Esophagus squamous epithelium (tissue), 5 donors: ENCODE results near the gene PTK7. TPM values are rescaled to one million over a fixed set of nuclear protein-coding genes. Genes with fewer than 3 reads are reported as not detected.

Experiments used
- DNase-seq: peaks from one replicate; lab custom pipeline; 2025; lab: John Stamatoyannopoulos, UW
- H3K27ac ChIP-seq, 4 donors: fragments of 200-600 bp; sonication (generic); one replicate each; pipeline ENCODE4 v1.5.1; 2016 to 2019; ENCODE audit warnings: mild to moderate bottlenecking in 1 of 4
- H3K27me3 ChIP-seq, 4 donors: fragments of 200-600 bp; sonication (generic); 1 replicate in 3 of 4; 2 replicates in 1 of 4; pipeline versions ENCODE4 v1.5.1 to v1.6.0; 2017 to 2021; ENCODE audit warnings: antibody characterized with exemption in 1 of 4
- H3K36me3 ChIP-seq, 3 donors: fragments of 200-600 bp; sonication (generic); one replicate each; pipeline ENCODE4 v1.5.1; 2016 to 2019
- H3K4me1 ChIP-seq, 3 donors: fragments of 200-600 bp; sonication (generic); one replicate each; pipeline ENCODE4 v1.5.1; 2017 to 2019
- H3K4me3 ChIP-seq, 4 donors: fragments of 200-600 bp; sonication (generic); 1 replicate in 3 of 4; 2 replicates in 1 of 4; pipeline ENCODE4 v1.5.1; 2016 to 2019; ENCODE audit warnings: mild to moderate bottlenecking in 2 of 4, moderate library complexity in 1 of 4
- H3K9me3 ChIP-seq, 3 donors: fragments of 200-600 bp; sonication (generic); one replicate each; pipeline ENCODE4 v1.5.1; 2016 to 2019
- POLR2A ChIP-seq, 4 donors: fragments of 450-650 bp; IDR thresholded peaks; one replicate each; pipeline ENCODE4 v1.6.1; 2017; ENCODE audit warnings: antibody characterized with exemption in 4 of 4, mild to moderate bottlenecking in 4 of 4, moderate library complexity in 3 of 4
- WGBS, 2 donors: methylation state at CpG; one replicate each; pipeline ENCODE4 v1.1.5; 2018; 5-methylcytosine and 5-hydroxymethylcytosine counted together
- intact Hi-C: fragments of 100-400 bp; cut with DNase I; formaldehyde crosslinking; loops from one replicate; pipeline ENCODE4 v1.15.0; 2022
- total RNA-seq, 4 donors: library from RNA; depleted of rRNA; stranded (reverse); fragments of >200 nt; gene quantifications; one replicate each; pipeline ENCODE4 v1.1.0, GENCODE V29; 2016
- TF ChIP-seq, protein P1 (sequence below), 6 experiments: fragments of 450-650 bp in 4 of 6; fragments of 200-600 bp in 2 of 6; sonication (generic) in 2 of 6; IDR thresholded peaks; one replicate each; pipeline ENCODE4 v1.5.1; 2016 to 2019; ENCODE audit warnings: antibody characterized with exemption in 6 of 6, mild to moderate bottlenecking in 4 of 6, moderate library complexity in 4 of 6
- donor health status: DM: yes; HTN: yes; CAD: no.

PTK7 gene
- total RNA-seq, 4 donors from 2014 or later, result 30.6 to 44.1 (median 36.7) TPM

DNA sequence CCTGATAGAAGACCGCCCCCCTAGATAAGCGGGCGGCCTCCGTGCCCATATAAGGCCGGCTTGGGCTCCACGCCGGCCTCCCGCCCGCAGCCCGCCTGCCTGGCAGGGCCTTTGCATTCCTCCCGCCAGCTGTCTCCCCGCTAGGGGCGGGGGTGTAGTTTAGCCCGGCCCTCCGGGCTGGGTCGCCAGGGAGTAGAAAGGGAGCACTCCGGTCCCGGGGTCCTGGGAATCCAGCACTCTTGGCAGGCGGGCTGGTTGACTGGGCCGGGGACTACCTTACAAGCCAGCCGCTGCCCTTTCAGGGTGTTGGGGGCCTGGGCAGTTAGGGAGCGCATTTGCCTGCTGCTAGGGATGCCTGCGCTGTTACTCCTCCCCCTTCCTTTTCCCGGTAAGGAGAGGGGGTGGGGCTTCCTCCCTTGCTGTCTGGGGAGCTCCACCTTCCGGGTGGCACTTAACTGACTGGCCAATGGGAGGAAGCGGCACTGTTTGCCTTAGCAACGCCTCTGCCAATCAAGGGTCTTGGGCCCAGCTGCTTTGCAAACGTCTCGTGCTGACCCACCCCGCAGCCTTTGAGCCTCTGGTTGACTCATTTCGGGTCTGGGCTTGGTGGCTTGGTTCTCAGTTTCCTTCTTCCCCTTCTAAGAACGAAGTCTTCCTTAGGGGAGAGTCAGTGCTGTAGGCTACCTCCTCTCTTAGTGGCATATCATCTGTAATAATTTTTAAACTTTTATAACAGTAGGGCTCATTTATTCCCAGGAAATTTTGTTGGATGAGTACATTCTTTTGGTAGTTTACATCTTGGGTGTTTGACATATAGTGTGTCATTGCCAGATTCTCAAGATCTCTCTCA is 98.4 kb downstream of the PTK7 start:
- Histone ChIP-seq H3K9me3 (no peaks in the 10 kb centered on the region), H3K4me3 (peak overlapping the region; percentile 29 to 98 (median 87)), H3K4me1 (peaks cover 28 to 54% (median 29%) of the 10 kb centered on the region in 3 donors), H3K36me3 (peaks cover 7 to 46% (median 25%) of the 10 kb centered on the region in 3 donors), H3K27me3 (no peaks in the 10 kb centered on the region), H3K27ac (peak overlapping the region; percentile 93 to 99 (median 99))
- DNase-seq, result peak; percentile 96
- peak in 3 of 4 donors; percentile 33 to 84 (median 72) for TF ChIP-seq POLR2A (IDR thresholded peaks at IDR 0.05)
- TF ChIP-seq, protein P1, sequence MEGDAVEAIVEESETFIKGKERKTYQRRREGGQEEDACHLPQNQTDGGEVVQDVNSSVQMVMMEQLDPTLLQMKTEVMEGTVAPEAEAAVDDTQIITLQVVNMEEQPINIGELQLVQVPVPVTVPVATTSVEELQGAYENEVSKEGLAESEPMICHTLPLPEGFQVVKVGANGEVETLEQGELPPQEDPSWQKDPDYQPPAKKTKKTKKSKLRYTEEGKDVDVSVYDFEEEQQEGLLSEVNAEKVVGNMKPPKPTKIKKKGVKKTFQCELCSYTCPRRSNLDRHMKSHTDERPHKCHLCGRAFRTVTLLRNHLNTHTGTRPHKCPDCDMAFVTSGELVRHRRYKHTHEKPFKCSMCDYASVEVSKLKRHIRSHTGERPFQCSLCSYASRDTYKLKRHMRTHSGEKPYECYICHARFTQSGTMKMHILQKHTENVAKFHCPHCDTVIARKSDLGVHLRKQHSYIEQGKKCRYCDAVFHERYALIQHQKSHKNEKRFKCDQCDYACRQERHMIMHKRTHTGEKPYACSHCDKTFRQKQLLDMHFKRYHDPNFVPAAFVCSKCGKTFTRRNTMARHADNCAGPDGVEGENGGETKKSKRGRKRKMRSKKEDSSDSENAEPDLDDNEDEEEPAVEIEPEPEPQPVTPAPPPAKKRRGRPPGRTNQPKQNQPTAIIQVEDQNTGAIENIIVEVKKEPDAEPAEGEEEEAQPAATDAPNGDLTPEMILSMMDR (IDR thresholded peaks at IDR 0.05), result peak in 5 of 6 experiments; percentile 26 to 54 (median 34)
- WGBS, 2 donors, result 0% methylated on average over 8 to 10 of the region's 32 CpGs
- intact Hi-C loops, result no loop called here

DNA sequence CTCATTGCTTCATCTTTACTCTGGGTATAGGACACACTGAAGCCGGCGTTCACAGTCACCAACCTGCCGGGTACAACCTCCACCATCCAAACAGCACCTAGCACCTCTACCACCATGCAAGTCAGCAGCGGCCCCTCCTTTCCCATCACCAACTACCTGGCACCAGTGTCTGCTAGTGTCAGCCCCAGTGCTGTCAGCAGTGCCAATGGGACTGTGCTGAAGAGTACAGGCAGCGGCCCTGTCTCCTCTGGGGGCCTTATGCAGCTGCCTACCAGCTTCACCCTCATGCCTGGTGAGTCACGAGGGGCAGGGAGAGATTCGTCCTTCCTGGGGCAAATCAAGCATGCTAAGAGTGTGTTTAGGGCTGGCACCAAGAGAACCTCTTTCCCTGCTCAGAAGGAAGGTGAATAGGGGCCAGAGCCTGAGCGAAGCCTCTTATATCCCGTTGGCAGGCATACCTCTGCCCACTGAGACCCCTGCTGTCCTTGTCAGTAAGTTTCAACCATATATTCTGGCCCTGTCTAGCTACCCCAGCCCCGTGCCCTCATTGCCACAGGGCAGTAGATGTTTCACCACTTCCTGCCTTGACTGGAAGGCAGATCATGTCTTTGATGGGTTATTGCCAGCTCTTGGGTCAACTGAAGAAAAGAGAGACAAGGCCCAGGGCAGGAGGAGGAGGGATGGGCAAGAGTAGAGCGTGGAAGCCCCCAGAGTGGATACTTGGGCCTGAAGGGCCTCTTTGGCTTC is 99.7 kb downstream of the PTK7 start:
- DNase-seq, result no peak
- Histone ChIP-seq H3K4me1 (peaks cover 25 to 44% (median 28%) of the 10 kb centered on the region in 3 donors), H3K27me3 (no peaks in the 10 kb centered on the region), H3K36me3 (peaks cover 8 to 60% (median 27%) of the 10 kb centered on the region in 3 donors), H3K27ac (peak overlapping the region; percentile 93 to 99 (median 99)), H3K4me3 (no peak overlapping the region), H3K9me3 (no peaks in the 10 kb centered on the region)
- intact Hi-C loops, result no loop called here
- TF ChIP-seq, protein P1 (IDR thresholded peaks at IDR 0.05), result no peak
- TF ChIP-seq POLR2A (IDR thresholded peaks at IDR 0.05), result no peak
- whole genome bisulfite sequencing, 2 donors, result 67 to 83% methylated on average over 9 of the region's 11 CpGs

DNA sequence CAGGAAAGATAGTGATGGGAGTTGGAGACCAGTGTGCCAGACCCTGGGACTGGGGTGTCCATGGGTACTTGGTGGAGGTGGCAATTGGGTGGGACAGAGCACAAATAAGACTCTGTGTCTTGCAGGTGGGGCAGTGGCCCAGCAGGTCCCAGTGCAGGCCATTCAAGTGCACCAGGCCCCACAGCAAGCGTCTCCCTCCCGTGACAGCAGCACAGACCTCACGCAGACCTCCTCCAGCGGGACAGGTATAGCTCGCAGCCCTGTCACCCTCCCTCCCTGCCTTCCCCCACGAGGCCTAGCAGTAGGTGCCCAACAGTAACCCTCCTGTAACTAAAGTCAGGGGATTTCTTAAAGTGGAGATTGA is 100.3 kb downstream of the PTK7 start:
- Histone ChIP-seq H3K4me3 (no peak overlapping the region), H3K36me3 (peaks cover 8 to 61% (median 27%) of the 10 kb centered on the region in 3 donors), H3K27me3 (no peaks in the 10 kb centered on the region), H3K9me3 (no peaks in the 10 kb centered on the region), H3K27ac (peak overlapping the region in 3 of 4 donors; percentile 24 to 99 (median 93)), H3K4me1 (peaks cover 28 to 49% (median 29%) of the 10 kb centered on the region in 3 donors)
- WGBS, 2 donors, result 70% methylated on average over 2 of the region's 6 CpGs; no CpG with 5 or more reads in 1 of the 2 donors
- TF ChIP-seq, protein P1 (IDR thresholded peaks at IDR 0.05), result no peak
- no peak for TF ChIP-seq POLR2A (IDR thresholded peaks at IDR 0.05)
- intact Hi-C loops, result no loop called here
- DNase-seq, result no peak

DNA sequence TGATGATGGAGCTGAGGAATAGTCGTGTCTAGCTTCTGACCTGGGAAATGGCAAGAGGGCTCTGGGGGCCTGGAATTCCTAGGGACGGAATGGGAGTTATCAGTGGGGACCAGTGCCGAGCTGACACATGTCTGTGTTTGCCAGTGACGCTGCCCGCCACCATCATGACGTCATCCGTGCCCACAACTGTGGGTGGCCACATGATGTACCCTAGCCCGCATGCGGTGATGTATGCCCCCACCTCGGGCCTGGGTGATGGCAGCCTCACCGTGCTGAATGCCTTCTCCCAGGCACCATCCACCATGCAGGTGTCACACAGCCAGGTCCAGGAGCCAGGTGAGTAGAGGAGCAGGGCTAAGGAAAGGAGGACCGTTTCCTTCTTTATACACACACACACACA is 102.0 kb downstream of the PTK7 start:
- DNase-seq, result no peak
- no peaks in the 10 kb centered on the region for H3K27me3 ChIP-seq
- no peaks in the 10 kb centered on the region for H3K9me3 ChIP-seq
- peaks cover 19 to 52% (median 31%) of the 10 kb centered on the region in 3 donors for H3K4me1 ChIP-seq
- 81 to 85% methylated on average over 4 to 11 of the region's 12 CpGs for WGBS, 2 donors
- no peak overlapping the region for H3K27ac ChIP-seq
- peaks cover 8 to 61% (median 27%) of the 10 kb centered on the region in 3 donors for H3K36me3 ChIP-seq
- H3K4me3 ChIP-seq, result no peak overlapping the region
- TF ChIP-seq POLR2A (IDR thresholded peaks at IDR 0.05), result no peak
- intact Hi-C loops, result no loop called here

DNA sequence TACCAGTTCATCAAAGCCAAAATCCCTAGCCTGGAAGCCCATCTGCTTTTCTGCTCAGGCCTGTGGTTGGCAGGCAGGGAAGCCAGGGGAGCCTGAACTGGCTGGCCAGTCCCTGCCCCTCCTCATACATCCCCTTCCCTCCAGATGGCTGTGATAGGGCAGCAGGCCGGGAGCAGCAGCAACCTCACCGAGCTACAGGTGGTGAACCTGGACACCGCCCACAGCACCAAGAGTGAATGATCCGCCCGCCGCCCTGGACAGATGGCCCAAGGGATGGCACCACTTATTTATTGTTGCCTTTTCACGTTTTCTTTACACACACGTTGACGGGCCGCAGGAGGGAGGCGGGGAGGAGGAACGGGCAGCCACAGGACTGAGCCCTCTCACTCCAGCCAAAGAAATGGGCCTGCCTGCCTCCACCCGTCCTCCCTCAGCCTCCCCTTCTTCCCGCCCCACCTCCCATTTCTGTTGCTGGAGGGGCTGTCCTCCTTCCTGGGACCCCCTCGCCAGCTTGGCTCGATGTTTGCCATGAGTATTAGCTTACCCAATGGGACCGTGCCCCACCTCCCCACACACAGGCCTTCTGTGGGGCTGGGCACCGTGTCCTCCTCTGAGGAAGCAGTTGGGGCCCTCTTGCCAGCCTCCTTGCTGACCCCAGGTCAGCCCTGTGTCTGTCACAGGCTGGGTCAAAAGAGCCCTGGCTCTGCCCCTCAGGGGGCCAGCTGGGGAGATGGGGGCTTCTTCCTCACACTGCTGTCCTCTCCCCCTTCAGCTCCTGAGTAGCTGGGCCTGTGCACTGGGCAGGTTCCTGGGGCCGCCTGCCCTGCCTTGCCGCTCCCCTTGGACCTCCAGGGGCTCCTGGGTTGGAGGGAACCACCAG is 103.1 kb downstream of the PTK7 start:
- Histone ChIP-seq H3K4me1 (peaks cover 9 to 52% (median 28%) of the 10 kb centered on the region in 3 donors), H3K9me3 (no peaks in the 10 kb centered on the region), H3K36me3 (peaks cover 8 to 63% (median 27%) of the 10 kb centered on the region in 3 donors), H3K27me3 (no peaks in the 10 kb centered on the region), H3K27ac (peak overlapping the region in 1 of 4 donors; percentile 22), H3K4me3 (no peak overlapping the region)
- no peak for TF ChIP-seq POLR2A (IDR thresholded peaks at IDR 0.05)
- TF ChIP-seq, protein P1 (IDR thresholded peaks at IDR 0.05), result no peak
- DNase-seq, result no peak
- WGBS, 2 donors, result 91 to 92% methylated on average over 12 to 18 of the region's 20 CpGs
- intact Hi-C loops, result no loop called here
